Panc1 (cell line): ENCODE data around the gene FGA. TPM values are rescaled to one million over a fixed set of nuclear protein-coding genes. Genes with fewer than 3 reads are reported as not detected.

ENCODE experiments used
- ATAC-seq: fragments of 200-7000 bp; cut with Tn5 transposase; 2 replicates; pipeline ENCODE4 v1.9.1; 2020; ENCODE audit warnings: mild to moderate bottlenecking, moderate library complexity
- BruUV-seq: library from RNA; stranded (reverse); fragments of 400-500 nt; replicated peaks from 2 replicates; lab custom pipeline; 2021; lab: Mats Ljungman, UMichigan
- CTCF ChIA-PET: fragments of 300-600 bp; sonication (Branson Sonifier 250); formaldehyde crosslinking; loops from one replicate; lab custom pipeline; 2022; ENCODE audit warnings: antibody characterized with exemption; lab: Charles Lee
- POLR2A ChIA-PET: fragments of 300-600 bp; sonication (Branson Sonifier 250); formaldehyde crosslinking; loops from one replicate; lab custom pipeline; 2022; ENCODE audit warnings: antibody characterized with exemption; lab: Charles Lee
- DNase-seq: peaks from one replicate; pipeline ENCODE4 v3.0.0-alpha.2; 2010; ENCODE audit warnings: low read depth, low spot score
- H3K27ac ChIP-seq: 2 replicates; pipeline ENCODE4 v1.5.1; 2011; ENCODE audit warnings: mild to moderate bottlenecking, low read length, inconsistent platforms
- H3K27me3 ChIP-seq: fragments of 200-500 bp; sonication (Bioruptor generic); 2 replicates; pipeline ENCODE4 v1.6.0; 2014; ENCODE audit warnings: low read length, inconsistent platforms; ENCODE audit not compliant: control insufficient read depth, insufficient read depth
- H3K36me3 ChIP-seq: fragments of 200-500 bp; sonication (Bioruptor generic); 2 replicates; pipeline ENCODE4 v1.5.1; 2014; ENCODE audit warnings: inconsistent platforms, mild to moderate bottlenecking, low read length, moderate library complexity; ENCODE audit not compliant: control insufficient read depth, insufficient read depth
- H3K4me1 ChIP-seq: 2 replicates; pipeline ENCODE4 v1.5.1; 2011; ENCODE audit warnings: inconsistent platforms, mild to moderate bottlenecking, low read length, moderate library complexity; ENCODE audit not compliant: control insufficient read depth, insufficient read depth
- H3K4me3 ChIP-seq, 2 experiments: 2 replicates each; pipeline ENCODE4 v1.5.1; 2011 to 2012; ENCODE audit warnings: low read depth in 2 of 2, low read length in 2 of 2, mild to moderate bottlenecking in 2 of 2, inconsistent platforms in 1 of 2, moderate library complexity in 1 of 2
- H3K9me3 ChIP-seq: fragments of 200-500 bp; sonication (Bioruptor generic); 2 replicates; pipeline ENCODE4 v1.5.1; 2014; ENCODE audit warnings: low read depth, mild to moderate bottlenecking, inconsistent platforms, low read length, moderate library complexity; ENCODE audit not compliant: control insufficient read depth, insufficient read depth
- CTCF ChIP-seq: fragments of 450-650 bp; IDR thresholded peaks from 2 replicates; pipeline ENCODE4 v1.5.1; 2017; ENCODE audit warnings: mild to moderate bottlenecking
- POLR2AphosphoS5 ChIP-seq: IDR thresholded peaks from 2 replicates; pipeline ENCODE4 v1.6.1; 2012; ENCODE audit warnings: mild to moderate bottlenecking, low read depth, low read length, moderate library complexity
- REST ChIP-seq, 2 experiments: IDR thresholded peaks; 2 replicates each; pipeline ENCODE4 v1.6.1; 2011 to 2012; ENCODE audit warnings: low read depth in 2 of 2, control low read depth in 1 of 2, low read length in 1 of 2, mild to moderate bottlenecking in 1 of 2, moderate library complexity in 1 of 2; ENCODE audit not compliant: insufficient read depth in 1 of 2
- SIN3A ChIP-seq: IDR thresholded peaks from 2 replicates; pipeline ENCODE4 v1.6.1; 2012; ENCODE audit warnings: low read depth, mild to moderate bottlenecking, low read length, moderate library complexity, borderline replicate concordance; ENCODE audit not compliant: insufficient read depth
- TCF7L2 ChIP-seq: IDR thresholded peaks from 2 replicates; pipeline ENCODE4 v1.6.1; 2011; ENCODE audit warnings: mild to moderate bottlenecking, low read depth, low read length, inconsistent platforms
- in situ Hi-C: cut with HindIII; loops from 2 replicates; pipeline ENCODE4 v1.10.0; 2016; ENCODE audit warnings: low sequenced_read_pairs, low pct_unique_long_range_greater_than_20kb
- intact Hi-C: fragments of 100-400 bp; cut with micrococcal nuclease; formaldehyde crosslinking; loops from one replicate; pipeline ENCODE4 v1.10.0; 2022; ENCODE audit not compliant: unreplicated experiment
- total RNA-seq: library from RNA; stranded (reverse); gene quantifications from one replicate; pipeline ENCODE4 v1.2.1, GENCODE V29; 2021; ENCODE audit not compliant: unreplicated experiment

The FGA gene
- total RNA-seq, 1 experiment from 2014 or later: 2.7 TPM

- Histone ChIP-seq H3K9me3 (no peaks in the 10 kb centered on the region), H3K4me3 (no peak overlapping the region), H3K4me1 (no peaks in the 10 kb centered on the region), H3K36me3 (no peaks in the 10 kb centered on the region), H3K27me3 (no peaks in the 10 kb centered on the region), H3K27ac (no peak overlapping the region)
- no TSS peak for BruUV-seq
- POLR2A ChIA-PET: no interaction called here
- in situ Hi-C loops (no loop called here), intact Hi-C loops (no loop called here)
- ATAC-seq (no peak), DNase-seq (no peak)
- CTCF ChIA-PET: no interaction called here
- TF ChIP-seq POLR2AphosphoS5 (no peak), TCF7L2 (no peak), REST (IDR thresholded peaks at IDR 0.05; ENCODE audit: insufficient read depth in 1 of 2, low read depth in 2 of 2, low read length in 1 of 2) (no peak), CTCF (no peak), SIN3A (no peak)
Measured at GRCh38 chr4:154573190-154573870, 17.2 kb downstream of the FGA start.

DNA sequence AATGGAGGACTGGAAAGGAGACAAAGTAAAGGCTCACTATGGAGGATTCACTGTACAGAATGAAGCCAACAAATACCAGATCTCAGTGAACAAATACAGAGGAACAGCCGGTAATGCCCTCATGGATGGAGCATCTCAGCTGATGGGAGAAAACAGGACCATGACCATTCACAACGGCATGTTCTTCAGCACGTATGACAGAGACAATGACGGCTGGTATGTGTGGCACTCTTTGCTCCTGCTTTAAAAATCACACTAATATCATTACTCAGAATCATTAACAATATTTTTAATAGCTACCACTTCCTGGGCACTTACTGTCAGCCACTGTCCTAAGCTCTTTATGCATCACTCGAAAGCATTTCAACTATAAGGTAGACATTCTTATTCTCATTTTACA lies 21.0 kb downstream of the FGA start:
- intact Hi-C loops: no loop called here
- ChIA-PET CTCF (no interaction called here), POLR2A (no interaction called here)
- no TSS peak for BruUV-seq
- no peak overlapping the region for H3K27ac ChIP-seq
- in situ Hi-C loops: no loop called here
- H3K9me3 ChIP-seq: no peaks in the 10 kb centered on the region
- H3K36me3 ChIP-seq: no peaks in the 10 kb centered on the region
- no peak for TF ChIP-seq TCF7L2
- no peak for DNase-seq
- ATAC-seq: no peak
- no peaks in the 10 kb centered on the region for H3K27me3 ChIP-seq
- no peak overlapping the region for H3K4me3 ChIP-seq
- no peaks in the 10 kb centered on the region for H3K4me1 ChIP-seq

DNA sequence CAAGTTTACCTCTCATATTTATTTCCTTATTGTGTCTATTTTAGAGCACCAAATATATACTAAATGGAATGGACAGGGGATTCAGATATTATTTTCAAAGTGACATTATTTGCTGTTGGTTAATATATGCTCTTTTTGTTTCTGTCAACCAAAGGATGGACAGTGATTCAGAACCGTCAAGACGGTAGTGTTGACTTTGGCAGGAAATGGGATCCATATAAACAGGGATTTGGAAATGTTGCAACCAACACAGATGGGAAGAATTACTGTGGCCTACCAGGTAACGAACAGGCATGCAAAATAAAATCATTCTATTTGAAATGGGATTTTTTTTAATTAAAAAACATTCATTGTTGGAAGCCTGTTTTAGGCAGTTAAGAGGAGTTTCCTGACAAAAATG lies 21.5 kb downstream of the FGA start:
- DNase-seq (no peak), ATAC-seq (no peak)
- no peaks in the 10 kb centered on the region for H3K36me3 ChIP-seq
- POLR2A ChIA-PET: no interaction called here
- H3K9me3 ChIP-seq: no peaks in the 10 kb centered on the region
- intact Hi-C loops: no loop called here
- CTCF ChIA-PET: no interaction called here
- no peak overlapping the region for H3K4me3 ChIP-seq
- H3K27me3 ChIP-seq: no peaks in the 10 kb centered on the region
- in situ Hi-C loops: no loop called here
- TF ChIP-seq REST (IDR thresholded peaks at IDR 0.05; ENCODE audit: insufficient read depth in 1 of 2, low read depth in 2 of 2, low read length in 1 of 2) (no peak), POLR2AphosphoS5 (no peak), SIN3A (no peak), CTCF (no peak), TCF7L2 (no peak)
- no TSS peak for BruUV-seq
- no peaks in the 10 kb centered on the region for H3K4me1 ChIP-seq
- H3K27ac ChIP-seq: no peak overlapping the region
